H1 (cell line): Measurements from ENCODE around the gene PLXNA4. TPM values are rescaled to one million over a fixed set of nuclear protein-coding genes. Genes with fewer than 3 reads are reported as not detected.

Experiments used
- CTCF ChIA-PET: fragments of 300-600 bp; sonication (Branson Sonifier 250); formaldehyde crosslinking; loops from one replicate; lab custom pipeline; 2021; ENCODE audit not compliant: partially characterized antibody; lab: Charles Lee
- POLR2A ChIA-PET: fragments of 300-600 bp; sonication (Branson Sonifier 250); formaldehyde crosslinking; loops from one replicate; lab custom pipeline; 2021; ENCODE audit warnings: inconsistent platforms; ENCODE audit not compliant: partially characterized antibody; lab: Charles Lee
- DNase-seq, 2 experiments: peaks; one replicate each; pipeline versions ENCODE4 v3.0.0 to v3.0.0-alpha.2; 2010 to 2022; ENCODE audit warnings: low spot score in 2 of 2, low read depth in 1 of 2, mixed read lengths in 1 of 2
- FAIRE-seq: peaks from 2 replicates; lab custom pipeline; 2011; peaks lifted over from hg19 to GRCh38; lab: Jason Lieb, UNC
- H2AFZ ChIP-seq: 2 replicates; pipeline ENCODE4 v1.8.1; 2012; ENCODE audit warnings: low read length, inconsistent platforms
- H2AK5ac ChIP-seq: 2 replicates; pipeline ENCODE4 v1.6.1; 2013; ENCODE audit warnings: low read depth, low read length
- H2BK120ac ChIP-seq: replicated peaks from 2 replicates; pipeline ENCODE3; 2013; ENCODE audit warnings: low read depth, low read length, inconsistent platforms
- H2BK12ac ChIP-seq: 2 replicates; pipeline ENCODE4 v1.6.1; 2013; ENCODE audit warnings: low read depth, low read length
- H2BK15ac ChIP-seq: 2 replicates; pipeline ENCODE4 v1.6.1; 2013; ENCODE audit warnings: low read length
- H2BK20ac ChIP-seq: 2 replicates; pipeline ENCODE4 v1.6.1; 2013; ENCODE audit warnings: low read length
- H2BK5ac ChIP-seq: 2 replicates; pipeline ENCODE4 v1.6.1; 2013; ENCODE audit warnings: low read depth, low read length
- H3K14ac ChIP-seq: 2 replicates; pipeline ENCODE4 v1.6.1; 2013; ENCODE audit warnings: inconsistent platforms; ENCODE audit not compliant: insufficient read length
- H3K18ac ChIP-seq: 2 replicates; pipeline ENCODE4 v1.6.1; 2013; ENCODE audit warnings: low read length; ENCODE audit errors: extremely low read depth
- H3K23ac ChIP-seq: 2 replicates; pipeline ENCODE4 v1.6.1; 2013; ENCODE audit warnings: inconsistent platforms; ENCODE audit not compliant: insufficient read length
- H3K23me2 ChIP-seq: 2 replicates; pipeline ENCODE4 v1.6.1; 2013; ENCODE audit warnings: low read depth, low read length
- H3K27ac ChIP-seq: 2 replicates; pipeline ENCODE4 v1.6.1; 2011; ENCODE audit warnings: low read depth, low read length, inconsistent platforms
- H3K27me3 ChIP-seq, 4 experiments: replicated peaks in 1 of 4; 1 replicate in 1 of 4; 2 replicates in 3 of 4; pipeline versions ENCODE4 v1.6.1 to v1.8.1; 2011 to 2013; ENCODE audit warnings: low read length in 3 of 4, mild to moderate bottlenecking in 3 of 4, inconsistent platforms in 2 of 4, mixed read lengths in 2 of 4, moderate library complexity in 1 of 4; ENCODE audit not compliant: control insufficient read depth in 3 of 4, insufficient read depth in 3 of 4; ENCODE audit errors: extremely low read depth in 1 of 4
- H3K36me3 ChIP-seq, 4 experiments: 2 replicates each; pipeline versions ENCODE4 v1.6.1 to v1.8.1; 2011 to 2013; ENCODE audit warnings: mild to moderate bottlenecking in 4 of 4, low read length in 3 of 4, moderate library complexity in 2 of 4, control low read depth in 1 of 4, inconsistent platforms in 1 of 4; ENCODE audit not compliant: insufficient read depth in 4 of 4, control insufficient read depth in 2 of 4
- H3K4ac ChIP-seq: replicated peaks from 2 replicates; pipeline ENCODE3; 2013; ENCODE audit warnings: low read length, low read depth, mixed read lengths, inconsistent platforms; ENCODE audit not compliant: insufficient read length
- H3K4me1 ChIP-seq, 4 experiments: replicated peaks in 1 of 4; 1 replicate in 1 of 4; 2 replicates in 3 of 4; pipeline versions ENCODE4 v1.6.1 to v1.8.1; 2011 to 2013; ENCODE audit warnings: low read length in 3 of 4, inconsistent platforms in 2 of 4, mixed read lengths in 1 of 4; ENCODE audit not compliant: insufficient read depth in 4 of 4, control insufficient read depth in 3 of 4
- H3K4me2 ChIP-seq, 2 experiments: 2 replicates each; pipeline versions ENCODE4 v1.6.1 to v1.8.1; 2011 to 2013; ENCODE audit warnings: low read depth in 2 of 2, low read length in 2 of 2, control low read depth in 1 of 2, inconsistent platforms in 1 of 2, mild to moderate bottlenecking in 1 of 2; ENCODE audit not compliant: insufficient read depth in 1 of 2
- H3K4me3 ChIP-seq, 4 experiments: fragments of 200-600, 300-600 bp in 1 of 4; sonication (generic), shearing (Covaris generic), sonication (Bioruptor Twin) in 1 of 4; 2 replicates each; pipeline versions ENCODE4 v1.5.1 to v1.8.1; 2011 to 2016; ENCODE audit warnings: low read length in 4 of 4, low read depth in 3 of 4, control low read depth in 2 of 4, inconsistent platforms in 2 of 4, mild to moderate bottlenecking in 2 of 4, mixed read lengths in 1 of 4, moderate library complexity in 1 of 4; ENCODE audit not compliant: insufficient read depth in 2 of 4; ENCODE audit errors: extremely low read depth in 1 of 4
- H3K56ac ChIP-seq: replicated peaks from 2 replicates; pipeline ENCODE3; 2013; ENCODE audit warnings: low read depth, mild to moderate bottlenecking, mixed read lengths, low read length, inconsistent platforms; ENCODE audit not compliant: insufficient read length
- H3K79me1 ChIP-seq: 2 replicates; pipeline ENCODE4 v1.6.1; 2013; ENCODE audit warnings: low read depth, low read length, control low read depth
- H3K79me2 ChIP-seq, 2 experiments: 2 replicates each; pipeline versions ENCODE4 v1.6.1 to v1.8.1; 2012 to 2013; ENCODE audit warnings: low read length in 2 of 2, mild to moderate bottlenecking in 2 of 2, inconsistent platforms in 1 of 2; ENCODE audit not compliant: insufficient read depth in 2 of 2, control insufficient read depth in 1 of 2
- H3K9ac ChIP-seq, 4 experiments: replicated peaks in 1 of 4; 1 replicate in 1 of 4; 2 replicates in 3 of 4; pipeline versions ENCODE4 v1.6.1 to v1.8.1; 2011 to 2013; ENCODE audit warnings: low read depth in 3 of 4, low read length in 3 of 4, control low read depth in 2 of 4, mild to moderate bottlenecking in 2 of 4, moderate library complexity in 2 of 4, inconsistent platforms in 1 of 4; ENCODE audit errors: extremely low read depth in 1 of 4
- H3K9me3 ChIP-seq, 2 experiments: 2 replicates each; pipeline versions ENCODE4 v1.6.1 to v1.8.1; 2012 to 2013; ENCODE audit warnings: mild to moderate bottlenecking in 2 of 2, moderate library complexity in 2 of 2, control low read depth in 1 of 2, inconsistent platforms in 1 of 2, low read depth in 1 of 2, low read length in 1 of 2, mixed read lengths in 1 of 2; ENCODE audit not compliant: insufficient read depth in 2 of 2
- H4K20me1 ChIP-seq, 2 experiments: replicated peaks in 1 of 2; 2 replicates each; pipeline versions ENCODE3 to v1.8.1; 2011 to 2013; ENCODE audit warnings: inconsistent platforms in 2 of 2, low read length in 2 of 2, mild to moderate bottlenecking in 1 of 2; ENCODE audit not compliant: insufficient read depth in 2 of 2, control insufficient read depth in 1 of 2
- H4K5ac ChIP-seq: 2 replicates; pipeline ENCODE4 v1.6.1; 2013; ENCODE audit warnings: low read length, low read depth, mixed read lengths, inconsistent platforms; ENCODE audit not compliant: insufficient read length
- H4K8ac ChIP-seq: 2 replicates; pipeline ENCODE4 v1.8.0; 2013; ENCODE audit warnings: mild to moderate bottlenecking, moderate library complexity, low read length, inconsistent platforms; ENCODE audit not compliant: insufficient read depth; ENCODE audit errors: extremely low read depth
- H4K91ac ChIP-seq: replicated peaks from 2 replicates; pipeline ENCODE3; 2013; ENCODE audit warnings: low read length, mixed read lengths, inconsistent platforms; ENCODE audit not compliant: insufficient read length
- BACH1 ChIP-seq: IDR thresholded peaks from 2 replicates; pipeline ENCODE4 v1.6.1; 2012; ENCODE audit warnings: low read length, improper control_type of control experiment
- MAX ChIP-seq: IDR thresholded peaks from 2 replicates; pipeline ENCODE4 v1.6.1; 2012; ENCODE audit warnings: inconsistent platforms
- RAD21 ChIP-seq, 2 experiments: IDR thresholded peaks in 1 of 2; conservative IDR thresholded peaks in 1 of 2; 2 replicates each; pipeline ENCODE4 v1.6.1; 2011; ENCODE audit warnings: low read depth in 2 of 2, low read length in 2 of 2, improper control_type of control experiment in 1 of 2, inconsistent platforms in 1 of 2, mild to moderate bottlenecking in 1 of 2, moderate library complexity in 1 of 2
- USF2 ChIP-seq: IDR thresholded peaks from 2 replicates; pipeline ENCODE4 v1.6.1; 2011; ENCODE audit warnings: low read length, improper control_type of control experiment
- WGBS, 2 experiments: shearing (Covaris generic) in 1 of 2; methylation state at CpG; one replicate each; pipeline versions ENCODE4 v1.1.6 to v1.1.7; 2013 to 2015; ENCODE audit warnings: low lambda C conversion rate in 2 of 2, mixed read lengths in 2 of 2, inconsistent platforms in 1 of 2, low coverage in 1 of 2, missing lambda C conversion rate in 1 of 2; ENCODE audit not compliant: insufficient replicate concordance in 2 of 2, insufficient coverage in 1 of 2, insufficient read length in 1 of 2; ENCODE audit errors: extremely low coverage in 1 of 2, missing lambda C conversion rate in 1 of 2; 5-methylcytosine and 5-hydroxymethylcytosine counted together
- polyA plus RNA-seq, 7 experiments: library from polyadenylated mRNA; depleted of rRNA in 3 of 7; stranded (reverse) in 5 of 7; unstranded in 2 of 7; fragments of >200 nt in 5 of 7; fragments of 200-250 nt in 2 of 7; gene quantifications; 1 replicate in 5 of 7; 2 replicates in 1 of 7; 4 replicates in 1 of 7; pipeline versions ENCODE4 v1.2.1 to v1.2.3, GENCODE V29; 2011 to 2013; ENCODE audit warnings: missing spikeins in 2 of 7, mixed read lengths in 2 of 7
- total RNA-seq: library from RNA; stranded (reverse); fragmentation: NEBNext Ultra II Directional; extraction: Animal tissue kit (Norgen Biotek cat#: 25700); gene quantifications from 2 replicates; pipeline ENCODE4 v1.2.1, GENCODE V29; 2021

Gene PLXNA4
- total and polyA plus RNA-seq, 2 of the 8 experiments (the other 6 are each of a cell fraction or from before 2014, with no cell fraction given) = 0.76 to 0.79 TPM

- no peak overlapping the region for H2BK120ac ChIP-seq
- H4K91ac ChIP-seq = no peak overlapping the region
- no peak overlapping the region for H2AK5ac ChIP-seq
- H3K23ac ChIP-seq = no peak overlapping the region
- no peak overlapping the region for H4K5ac ChIP-seq
- H3K23me2 ChIP-seq = no peaks in the 10 kb centered on the region
- peak overlapping the region; percentile 60; the same call in 1 of the 2 replicates for H2BK12ac ChIP-seq
- H3K9ac ChIP-seq = no peak overlapping the region
- H3K27ac ChIP-seq = no peak overlapping the region
- H3K36me3 ChIP-seq = no peaks in the 10 kb centered on the region
- no peak overlapping the region for H3K4me3 ChIP-seq
- 0 out of 2 replicates have a peak overlapping the region, but pooled peaks have one; percentile 54 for H2AFZ ChIP-seq
- no peak overlapping the region for H3K14ac ChIP-seq
- H2BK20ac ChIP-seq = no peak overlapping the region
- no peak overlapping the region for H3K56ac ChIP-seq
- H3K79me1 ChIP-seq = no peaks in the 10 kb centered on the region; the same call in 1 of the 2 replicates
- DNase-seq (no peak), FAIRE-seq (no peak)
- no peak overlapping the region for H2BK5ac ChIP-seq
- ChIA-PET CTCF (interaction anchor here (0.9 to 1.8 kb wide), 7 partner anchors 9 to 303 kb away, joined by 3 to 5 read pairs (median 3); no protein-coding TSS in a partner anchor), POLR2A (interaction anchor here (0.9 to 1.3 kb wide), 2 partner anchors 27 to 216 kb away, joined by 3 to 4 read pairs; no protein-coding TSS in a partner anchor)
- H4K8ac ChIP-seq = no peak overlapping the region
- no peaks in the 10 kb centered on the region for H4K20me1 ChIP-seq
- no peak overlapping the region for H3K4ac ChIP-seq
- H3K4me2 ChIP-seq = no peak overlapping the region
- peaks cover 0 to 8% (median 3%) of the 10 kb centered on the region in 4 experiments; a peak in 5 of 7 replicates for H3K4me1 ChIP-seq
- peaks cover 0 to 2% (median 0%) of the 10 kb centered on the region in 4 experiments; a peak in 1 of 7 replicates for H3K27me3 ChIP-seq
- H3K79me2 ChIP-seq = no peaks in the 10 kb centered on the region
- H3K9me3 ChIP-seq = no peaks in the 10 kb centered on the region
- H3K18ac ChIP-seq = no peak overlapping the region
- peak overlapping the region; percentile 72; the same call in 1 of the 2 replicates for H2BK15ac ChIP-seq
- WGBS, 2 experiments = 84% methylated on average over 8 of the region's 8 CpGs; no CpG with 5 or more reads in 1 of the 2 experiments
- TF ChIP-seq USF2 = no peak
- TF ChIP-seq MAX = no peak
- TF ChIP-seq BACH1 = no peak
- TF ChIP-seq RAD21 (IDR thresholded peaks at IDR 0.05 in 1 of 2, conservative IDR thresholded peaks at IDR 0.05 in 1 of 2; ENCODE audit: low read depth in 2 of 2, low read length in 2 of 2) = no peak
These were observed 414.3 kb downstream of the PLXNA4 start for GRCh38 chr7:132161976-132162375.
